GM12878 (cell line): ENCODE data around the gene OR5K3. TPM values are rescaled to one million over a fixed set of nuclear protein-coding genes. Genes with fewer than 3 reads are reported as not detected.

Source experiments
- ATAC-seq: fragments of 200-7000 bp; cut with Tn5 transposase; 3 replicates; pipeline ENCODE4 v1.9.1; 2020; ENCODE audit warnings: mild to moderate bottlenecking, moderate library complexity
- BruUV-seq: library from RNA; stranded (reverse); fragments of 400-500 nt; replicated peaks from 2 replicates; lab custom pipeline; 2021; lab: Mats Ljungman, UMichigan
- CTCF ChIA-PET: fragments of 300-600 bp; sonication (Branson Sonifier 250); formaldehyde crosslinking; extraction: SDS; loops from one replicate; lab custom pipeline; 2021; ENCODE audit warnings: inconsistent platforms; lab: Yijun Ruan, JAX
- POLR2A ChIA-PET: fragments of 350-600 bp; formaldehyde crosslinking; extraction: SDS; loops from one replicate; lab custom pipeline; 2021; ENCODE audit warnings: inconsistent platforms; lab: Charles Lee
- RAD21 ChIA-PET: fragments of 300-600 bp; sonication (Branson Sonifier 250); formaldehyde crosslinking; loops from one replicate; lab custom pipeline; 2023; ENCODE audit warnings: antibody characterized with exemption; ENCODE audit not compliant: unreplicated experiment; lab: Charles Lee
- SMC1A ChIA-PET: fragments of 300-600 bp; sonication (Branson Sonifier 250); formaldehyde crosslinking; loops from one replicate; lab custom pipeline; 2023; ENCODE audit not compliant: unreplicated experiment, uncharacterized antibody; lab: Charles Lee
- DNase-seq: peaks from one replicate; pipeline ENCODE4 v3.0.0-alpha.2; 2011; ENCODE audit warnings: low read depth, low spot score
- FAIRE-seq: peaks from 3 replicates; lab custom pipeline; 2011; peaks lifted over from hg19 to GRCh38; lab: Jason Lieb, UNC
- H2AFZ ChIP-seq: 2 replicates; pipeline ENCODE4 v1.6.0; 2011; ENCODE audit warnings: low read depth, low read length, control low read depth; ENCODE audit not compliant: control insufficient read depth
- H3K27ac ChIP-seq: 2 replicates; pipeline ENCODE4 v1.5.1; 2011; ENCODE audit warnings: control low read depth; ENCODE audit not compliant: control insufficient read depth, insufficient read depth
- H3K27me3 ChIP-seq, 2 experiments: replicated peaks in 1 of 2; 2 replicates each; pipeline versions ENCODE4 v1.6.0 to v1.6.1; 2011; ENCODE audit warnings: low read length in 1 of 2; ENCODE audit not compliant: control insufficient read depth in 2 of 2, insufficient read depth in 2 of 2
- H3K36me3 ChIP-seq, 2 experiments: 2 replicates each; pipeline ENCODE4 v1.5.1; 2011; ENCODE audit warnings: low read length in 1 of 2; ENCODE audit not compliant: control insufficient read depth in 2 of 2, insufficient read depth in 2 of 2
- H3K4me1 ChIP-seq: 2 replicates; pipeline ENCODE4 v1.6.1; 2011; ENCODE audit warnings: mild to moderate bottlenecking, low read length, moderate library complexity, mixed read lengths; ENCODE audit not compliant: control insufficient read depth, insufficient read depth
- H3K4me2 ChIP-seq: 2 replicates; pipeline ENCODE4 v1.6.0; 2011; ENCODE audit warnings: control low read depth; ENCODE audit not compliant: control insufficient read depth, insufficient read depth
- H3K4me3 ChIP-seq: fragments of 200-600 bp; sonication (generic); 2 replicates; pipeline ENCODE4 v1.5.1; 2016
- H3K79me2 ChIP-seq: 2 replicates; pipeline ENCODE4 v1.6.0; 2011; ENCODE audit warnings: low read length; ENCODE audit not compliant: control insufficient read depth, insufficient read depth
- H3K9ac ChIP-seq: 2 replicates; pipeline ENCODE4 v1.8.0; 2011; ENCODE audit warnings: low read length, control low read depth, mixed read lengths; ENCODE audit not compliant: control insufficient read depth, insufficient read depth
- H3K9me3 ChIP-seq: replicated peaks from 3 replicates; pipeline ENCODE4 v1.5.1; 2011; ENCODE audit warnings: mild to moderate bottlenecking, low read length; ENCODE audit not compliant: control insufficient read depth, insufficient read depth
- H4K20me1 ChIP-seq: 2 replicates; pipeline ENCODE4 v1.6.0; 2011; ENCODE audit not compliant: control insufficient read depth, insufficient read depth
- E4F1 ChIP-seq: fragments of 450-650 bp; IDR thresholded peaks from 2 replicates; pipeline ENCODE4 v1.6.1; 2018; ENCODE audit warnings: borderline replicate concordance, mild to moderate bottlenecking; ENCODE audit not compliant: partially characterized antibody
- EED ChIP-seq: sonication (generic); IDR thresholded peaks from 2 replicates; pipeline ENCODE4 v1.6.1; 2016; ENCODE audit warnings: antibody characterized with exemption, low read depth
- PAX8 ChIP-seq: fragments of 450-650 bp; IDR thresholded peaks from 2 replicates; pipeline ENCODE4 v1.6.1; 2017; ENCODE audit warnings: mild to moderate bottlenecking, moderate library complexity
- RAD51 ChIP-seq: fragments of 450-650 bp; IDR thresholded peaks from 2 replicates; pipeline ENCODE4 v1.6.1; 2016; ENCODE audit warnings: moderate library complexity, mild to moderate bottlenecking, inconsistent platforms
- RELA ChIP-seq: fragments of 450-650 bp; IDR thresholded peaks from 2 replicates; pipeline ENCODE4 v1.8.0; 2014; ENCODE audit warnings: borderline replicate concordance; ENCODE audit not compliant: partially characterized antibody
- SIX5 ChIP-seq: IDR thresholded peaks from 2 replicates; pipeline ENCODE4 v1.6.1; 2011; ENCODE audit warnings: mild to moderate bottlenecking, low read depth, low read length, moderate library complexity; ENCODE audit not compliant: severe bottlenecking
- WGBS: methylation state at CpG from one replicate; pipeline ENCODE4 v1.1.6; 2016; ENCODE audit warnings: low lambda C conversion rate; ENCODE audit not compliant: insufficient replicate concordance, insufficient coverage; ENCODE audit errors: missing lambda C conversion rate; 5-methylcytosine and 5-hydroxymethylcytosine counted together
- in situ Hi-C: fragments of 300-500 bp; cut with MboI; formaldehyde crosslinking; loops from 9 replicates; pipeline ENCODE4 v1.14.3; 2018; ENCODE audit warnings: mixed read lengths
- intact Hi-C: fragments of 100-400 bp; cut with micrococcal nuclease; formaldehyde crosslinking; loops from one replicate; pipeline ENCODE4 v1.14.2; 2022; ENCODE audit not compliant: unreplicated experiment
- polyA plus RNA-seq, 11 experiments: library from polyadenylated mRNA; depleted of rRNA in 4 of 11; unstranded in 6 of 11; stranded (reverse) in 5 of 11; fragments of >200 nt; fragmentation: Nextera tagmentation in 4 of 11; fragmentation: Illumina TruSeq in 1 of 11; extraction: Ambion mirVana in 4 of 11; extraction: Trizol in 1 of 11; gene quantifications; 1 replicate in 1 of 11; 2 replicates in 10 of 11; pipeline versions ENCODE4 v1.2.1 to v1.2.3, GENCODE V29; 2011 to 2016; ENCODE audit warnings: inconsistent platforms in 2 of 11, missing spikeins in 2 of 11, low read depth in 1 of 11
- total RNA-seq, 4 experiments: library from RNA; depleted of rRNA in 3 of 4; stranded (reverse); fragments of >200 nt in 3 of 4; fragmentation: Illumina TruSeq in 1 of 4; extraction: Trizol in 1 of 4; gene quantifications; 2 replicates each; pipeline versions ENCODE4 v1.2.1 to v1.2.3, GENCODE V29; 2013 to 2021
- TF ChIP-seq, protein P1 (sequence below): fragments of 450-650 bp; IDR thresholded peaks from 2 replicates; pipeline ENCODE4 v1.6.1; 2017; ENCODE audit warnings: mild to moderate bottlenecking, moderate library complexity

Gene OR5K3
- total and polyA plus RNA-seq, 10 of the 15 experiments (the other 5 are each of a cell fraction or from before 2014, with no cell fraction given) = 1.6 TPM; not detected in 9

DNA sequence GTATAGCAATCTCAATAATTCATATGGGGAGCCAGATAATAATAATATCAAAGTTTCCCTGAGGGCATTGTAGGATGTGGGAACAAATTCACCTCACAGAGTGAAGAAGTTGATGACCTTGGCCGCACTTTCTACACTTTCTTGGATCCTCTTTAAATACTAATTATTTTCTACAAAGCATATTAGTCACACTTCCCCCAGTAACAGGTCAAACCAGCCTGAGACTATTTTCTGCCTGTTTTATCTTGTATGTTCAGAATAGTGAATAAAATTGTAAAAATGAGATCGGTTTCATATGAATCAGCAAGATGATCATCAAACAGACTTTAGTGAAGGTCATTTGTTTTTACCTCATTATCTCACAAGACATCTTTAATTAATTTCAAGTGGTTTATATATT is 2.3 kb upstream of the OR5K3 start:
- Histone ChIP-seq H4K20me1 (no peaks in the 10 kb centered on the region), H3K4me2 (no peak overlapping the region), H2AFZ (no peak overlapping the region), H3K79me2 (no peaks in the 10 kb centered on the region), H3K4me1 (no peaks in the 10 kb centered on the region), H3K27ac (no peak overlapping the region), H3K4me3 (no peak overlapping the region), H3K9ac (no peak overlapping the region), H3K36me3 (no peaks in the 10 kb centered on the region), H3K27me3 (no peaks in the 10 kb centered on the region), H3K9me3 (no peaks in the 10 kb centered on the region)
- WGBS = 91% methylated on average over 2 of the region's 2 CpGs
- ATAC-seq (no peak), DNase-seq (no peak), FAIRE-seq (no peak)
- ChIA-PET RAD21 (no interaction called here), CTCF (no interaction called here), SMC1A (interaction anchor here (1.2 kb wide), 2 partner anchors 12 to 45 kb away, joined by 3 read pairs; no protein-coding TSS in a partner anchor), POLR2A (no interaction called here)
- TF ChIP-seq SIX5 (no peak), PAX8 (no peak), RAD51 (no peak), EED (no peak), E4F1 (no peak), RELA (no peak)
- TF ChIP-seq, protein P1, sequence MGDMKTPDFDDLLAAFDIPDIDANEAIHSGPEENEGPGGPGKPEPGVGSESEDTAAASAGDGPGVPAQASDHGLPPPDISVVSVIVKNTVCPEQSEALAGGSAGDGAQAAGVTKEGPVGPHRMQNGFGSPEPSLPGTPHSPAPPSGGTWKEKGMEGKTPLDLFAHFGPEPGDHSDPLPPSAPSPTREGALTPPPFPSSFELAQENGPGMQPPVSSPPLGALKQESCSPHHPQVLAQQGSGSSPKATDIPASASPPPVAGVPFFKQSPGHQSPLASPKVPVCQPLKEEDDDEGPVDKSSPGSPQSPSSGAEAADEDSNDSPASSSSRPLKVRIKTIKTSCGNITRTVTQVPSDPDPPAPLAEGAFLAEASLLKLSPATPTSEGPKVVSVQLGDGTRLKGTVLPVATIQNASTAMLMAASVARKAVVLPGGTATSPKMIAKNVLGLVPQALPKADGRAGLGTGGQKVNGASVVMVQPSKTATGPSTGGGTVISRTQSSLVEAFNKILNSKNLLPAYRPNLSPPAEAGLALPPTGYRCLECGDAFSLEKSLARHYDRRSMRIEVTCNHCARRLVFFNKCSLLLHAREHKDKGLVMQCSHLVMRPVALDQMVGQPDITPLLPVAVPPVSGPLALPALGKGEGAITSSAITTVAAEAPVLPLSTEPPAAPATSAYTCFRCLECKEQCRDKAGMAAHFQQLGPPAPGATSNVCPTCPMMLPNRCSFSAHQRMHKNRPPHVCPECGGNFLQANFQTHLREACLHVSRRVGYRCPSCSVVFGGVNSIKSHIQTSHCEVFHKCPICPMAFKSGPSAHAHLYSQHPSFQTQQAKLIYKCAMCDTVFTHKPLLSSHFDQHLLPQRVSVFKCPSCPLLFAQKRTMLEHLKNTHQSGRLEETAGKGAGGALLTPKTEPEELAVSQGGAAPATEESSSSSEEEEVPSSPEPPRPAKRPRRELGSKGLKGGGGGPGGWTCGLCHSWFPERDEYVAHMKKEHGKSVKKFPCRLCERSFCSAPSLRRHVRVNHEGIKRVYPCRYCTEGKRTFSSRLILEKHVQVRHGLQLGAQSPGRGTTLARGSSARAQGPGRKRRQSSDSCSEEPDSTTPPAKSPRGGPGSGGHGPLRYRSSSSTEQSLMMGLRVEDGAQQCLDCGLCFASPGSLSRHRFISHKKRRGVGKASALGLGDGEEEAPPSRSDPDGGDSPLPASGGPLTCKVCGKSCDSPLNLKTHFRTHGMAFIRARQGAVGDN = no peak
- in situ Hi-C loops = no loop called here
- intact Hi-C loops = no loop called here
- no TSS peak for BruUV-seq
